GM19468 (cell line): Measurements from ENCODE around the gene CDK5RAP1.
A peak's percentile ranks its signal among the peaks of the same experiment; 100 is the strongest.
"Not testable (repeated sequence)": the region's sequence is repeated elsewhere in the genome, so short reads cannot be mapped to it uniquely, and the experiment has no call there.

ENCODE experiments used
- ATAC-seq: cut with Tn5 transposase; IDR thresholded peaks from one replicate; pipeline ENCODE4 v1.9.1; 2021; ENCODE audit warnings: mild to moderate bottlenecking, moderate library complexity, moderate number of reproducible peaks; ENCODE audit not compliant: unreplicated experiment; ENCODE audit errors: extremely low read depth

CDK5RAP1 gene

GRCh38 chr20:33401184-33401920, at the start of gene CDK5RAP1:
Gene CDK5RAP1, minus strand, starts transcription at chr20:33401519. Its CDS starts 4,455 bp downstream, at chr20:33397064.
- peak; percentile 53 for ATAC-seq

GRCh38 chr20:33450867-33451266, 49.5 kb upstream of the CDK5RAP1 start:
- no peak for ATAC-seq

GRCh38 chr20:33445881-33446625, 44.7 kb upstream of the CDK5RAP1 start:
- no peak for ATAC-seq

GRCh38 chr20:33444797-33445560, 43.7 kb upstream of the CDK5RAP1 start:
- no peak for ATAC-seq

GRCh38 chr20:33443512-33444239, 42.4 kb upstream of the CDK5RAP1 start, which contains the start of gene SNTA1:
Gene SNTA1, minus strand, starts transcription at chr20:33443763. Its CDS starts 143 bp downstream, at chr20:33443620.
- no peak for ATAC-seq

- no peak for ATAC-seq
Measured at GRCh38 chr20:33443006-33443511, 41.7 kb upstream of the CDK5RAP1 start.

GRCh38 chr20:33442136-33443005, 41.1 kb upstream of the CDK5RAP1 start:
- ATAC-seq, result no peak

GRCh38 chr20:33441142-33441955, 40.0 kb upstream of the CDK5RAP1 start:
- no peak for ATAC-seq

GRCh38 chr20:33440562-33440961, 39.2 kb upstream of the CDK5RAP1 start:
- not testable (repeated sequence) for ATAC-seq

GRCh38 chr20:33438481-33438880, 37.2 kb upstream of the CDK5RAP1 start:
- no peak for ATAC-seq

- no peak for ATAC-seq
Measured at GRCh38 chr20:33437141-33437911, 36.0 kb upstream of the CDK5RAP1 start.

GRCh38 chr20:33434434-33434833, 33.1 kb upstream of the CDK5RAP1 start:
- no peak for ATAC-seq

GRCh38 chr20:33433465-33434234, 32.3 kb upstream of the CDK5RAP1 start:
- no peak for ATAC-seq

- no peak for ATAC-seq
Measured at GRCh38 chr20:33431797-33432381, 30.6 kb upstream of the CDK5RAP1 start.

GRCh38 chr20:33423875-33424274, 22.6 kb upstream of the CDK5RAP1 start:
- not testable (repeated sequence) for ATAC-seq

GRCh38 chr20:33423141-33423834, 22.0 kb upstream of the CDK5RAP1 start:
- no peak for ATAC-seq
